ENCODE data around the gene MROH7.

- TF ChIP-seq, protein P1, sequence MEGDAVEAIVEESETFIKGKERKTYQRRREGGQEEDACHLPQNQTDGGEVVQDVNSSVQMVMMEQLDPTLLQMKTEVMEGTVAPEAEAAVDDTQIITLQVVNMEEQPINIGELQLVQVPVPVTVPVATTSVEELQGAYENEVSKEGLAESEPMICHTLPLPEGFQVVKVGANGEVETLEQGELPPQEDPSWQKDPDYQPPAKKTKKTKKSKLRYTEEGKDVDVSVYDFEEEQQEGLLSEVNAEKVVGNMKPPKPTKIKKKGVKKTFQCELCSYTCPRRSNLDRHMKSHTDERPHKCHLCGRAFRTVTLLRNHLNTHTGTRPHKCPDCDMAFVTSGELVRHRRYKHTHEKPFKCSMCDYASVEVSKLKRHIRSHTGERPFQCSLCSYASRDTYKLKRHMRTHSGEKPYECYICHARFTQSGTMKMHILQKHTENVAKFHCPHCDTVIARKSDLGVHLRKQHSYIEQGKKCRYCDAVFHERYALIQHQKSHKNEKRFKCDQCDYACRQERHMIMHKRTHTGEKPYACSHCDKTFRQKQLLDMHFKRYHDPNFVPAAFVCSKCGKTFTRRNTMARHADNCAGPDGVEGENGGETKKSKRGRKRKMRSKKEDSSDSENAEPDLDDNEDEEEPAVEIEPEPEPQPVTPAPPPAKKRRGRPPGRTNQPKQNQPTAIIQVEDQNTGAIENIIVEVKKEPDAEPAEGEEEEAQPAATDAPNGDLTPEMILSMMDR (IDR thresholded peaks at IDR 0.05), result no peak
- no peak for TF ChIP-seq POLR2A (IDR thresholded peaks at IDR 0.05)
Observed at GRCh38 chr1:54599211-54599823, 42.3 kb upstream of the MROH7 start.
